HL-60 (cell line): Measurements from ENCODE around the gene ANGPTL5.

Experiments used
- DNase-seq, 2 experiments: peaks; one replicate each; pipeline ENCODE4 v3.0.0-alpha.2; 2010 to 2020; ENCODE audit warnings: low read depth in 1 of 2, low spot score in 1 of 2
- H3K27ac ChIP-seq: fragments of 250-450 bp; sonication (Bioruptor Pico); replicated peaks from 2 replicates; pipeline ENCODE4 v1.5.1; 2020; ENCODE audit warnings: mild to moderate bottlenecking, moderate library complexity
- H3K27me3 ChIP-seq: fragments of 250-450 bp; sonication (Bioruptor Pico); 2 replicates; pipeline ENCODE4 v1.5.1; 2021; ENCODE audit warnings: mild to moderate bottlenecking, moderate library complexity; ENCODE audit not compliant: insufficient read depth, poor library complexity, severe bottlenecking
- H3K4me3 ChIP-seq: replicated peaks from 2 replicates; pipeline ENCODE4 v1.5.1; 2011; ENCODE audit warnings: mild to moderate bottlenecking, control low read depth, low read length; ENCODE audit not compliant: insufficient read depth
- CTCF ChIP-seq: IDR thresholded peaks from one replicate; pipeline ENCODE4 v1.5.1; 2011; ENCODE audit warnings: low read length, control low read depth, inconsistent platforms; ENCODE audit not compliant: insufficient read depth
- GABPA ChIP-seq: IDR thresholded peaks from 2 replicates; pipeline ENCODE4 v1.6.1; 2012; ENCODE audit warnings: low read depth
- POLR2AphosphoS5 ChIP-seq: IDR thresholded peaks from 2 replicates; pipeline ENCODE4 v1.6.1; 2012; ENCODE audit warnings: low read depth
- REST ChIP-seq: IDR thresholded peaks from 2 replicates; pipeline ENCODE4 v1.6.1; 2012; ENCODE audit warnings: low read depth; ENCODE audit not compliant: insufficient replicate concordance
- SPI1 ChIP-seq: IDR thresholded peaks from 2 replicates; pipeline ENCODE4 v1.6.1; 2012; ENCODE audit warnings: low read depth, mild to moderate bottlenecking, borderline replicate concordance

The ANGPTL5 gene

GRCh38 chr11:101940901-101941520 is 24.7 kb upstream of the ANGPTL5 start:
- H3K27me3 ChIP-seq = no peaks in the 10 kb centered on the region
- H3K4me3 ChIP-seq = no peak overlapping the region
- no peak overlapping the region for H3K27ac ChIP-seq
- TF ChIP-seq CTCF (no peak), SPI1 (no peak), REST (no peak), GABPA (no peak), POLR2AphosphoS5 (no peak)
- DNase-seq = no peak

GRCh38 chr11:101931692-101932091 is 15.4 kb upstream of the ANGPTL5 start:
- no peak overlapping the region for H3K27ac ChIP-seq
- no peak for DNase-seq
- H3K4me3 ChIP-seq = no peak overlapping the region
- no peaks in the 10 kb centered on the region for H3K27me3 ChIP-seq
- TF ChIP-seq CTCF = no peak
- TF ChIP-seq GABPA = no peak
- TF ChIP-seq POLR2AphosphoS5 = no peak
- no peak for TF ChIP-seq REST

- no peak for TF ChIP-seq POLR2AphosphoS5
- TF ChIP-seq GABPA = no peak
- no peak for TF ChIP-seq SPI1
- no peak for TF ChIP-seq CTCF
- no peak for TF ChIP-seq REST
- H3K4me3 ChIP-seq = no peak overlapping the region
- H3K27ac ChIP-seq = no peak overlapping the region
- no peak for DNase-seq
- no peaks in the 10 kb centered on the region for H3K27me3 ChIP-seq
Measured at GRCh38 chr11:101929294-101929915, 13.1 kb upstream of the ANGPTL5 start.
